AG20443 (cell line): ENCODE measurements around the gene NUP155.
"Not testable (repeated sequence)": the region's sequence is repeated elsewhere in the genome, so short reads cannot be mapped to it uniquely, and the experiment has no call there.

Source experiments
- DNase-seq: peaks from one replicate; pipeline ENCODE4 v3.0.0; 2012; ENCODE audit warnings: low spot score, mixed read lengths

The NUP155 gene

GRCh38 chr5:37370864-37371726 is at the start of gene NUP155:
TSS of gene NUP155 (minus strand) at chr5:37371106. CDS start at chr5:37370977, 129 bp downstream.
- peak; percentile 96 for DNase-seq

GRCh38 chr5:37417347-37417746 is 46.4 kb upstream of the NUP155 start:
- no peak for DNase-seq

GRCh38 chr5:37415456-37415855 is 44.5 kb upstream of the NUP155 start:
- DNase-seq = not testable (repeated sequence)

- DNase-seq = no peak
Measured at GRCh38 chr5:37412515-37412914, 41.6 kb upstream of the NUP155 start.

GRCh38 chr5:37400501-37400900 is 29.6 kb upstream of the NUP155 start:
- DNase-seq = no peak

GRCh38 chr5:37396352-37396751 is 25.4 kb upstream of the NUP155 start:
- no peak for DNase-seq

GRCh38 chr5:37391591-37391990 is 20.7 kb upstream of the NUP155 start:
- no peak for DNase-seq

- peak; percentile 90 for DNase-seq
Measured at GRCh38 chr5:37379100-37379628, 8.3 kb upstream of the NUP155 start, which contains the start of gene WDR70. TSS of gene WDR70 (plus strand) at chr5:37379318. CDS start at chr5:37379368, 50 bp downstream.

GRCh38 chr5:37378066-37378465 is 7.2 kb upstream of the NUP155 start:
- not testable (repeated sequence) for DNase-seq

- DNase-seq = no peak
Measured at GRCh38 chr5:37375091-37375490, 4.2 kb upstream of the NUP155 start.

GRCh38 chr5:37370550-37370863 is 399 bp downstream of the NUP155 start:
- no peak for DNase-seq

GRCh38 chr5:37355161-37355560 is 15.7 kb downstream of the NUP155 start:
- DNase-seq = no peak

- not testable (repeated sequence) for DNase-seq
Measured at GRCh38 chr5:37342741-37343140, 28.2 kb downstream of the NUP155 start.

- DNase-seq = not testable (repeated sequence)
Measured at GRCh38 chr5:37334754-37335153, 36.2 kb downstream of the NUP155 start.

GRCh38 chr5:37326536-37326935 is 44.4 kb downstream of the NUP155 start:
- DNase-seq = no peak

GRCh38 chr5:37323607-37324006 is 47.3 kb downstream of the NUP155 start:
- no peak for DNase-seq

- no peak for DNase-seq
Measured at GRCh38 chr5:37319037-37319782, 51.7 kb downstream of the NUP155 start.

GRCh38 chr5:37316027-37316426 is 54.9 kb downstream of the NUP155 start:
- DNase-seq = no peak

- DNase-seq = no peak
Measured at GRCh38 chr5:37310360-37310759, 60.5 kb downstream of the NUP155 start.

GRCh38 chr5:37308793-37309192 is 62.1 kb downstream of the NUP155 start:
- DNase-seq = peak; percentile 22

- DNase-seq = no peak
Measured at GRCh38 chr5:37304888-37305287, 66.0 kb downstream of the NUP155 start.

GRCh38 chr5:37296313-37296712 is 74.6 kb downstream of the NUP155 start:
- not testable (repeated sequence) for DNase-seq
